Muscle of leg (tissue), 11 donors: ENCODE results near the gene CCDC60. TPM values are rescaled to one million over a fixed set of nuclear protein-coding genes. Genes with fewer than 3 reads are reported as not detected.

ENCODE experiments used
- DNase-seq: peaks from one replicate; pipeline ENCODE4 v3.0.0; 2013
- H3K27ac ChIP-seq: one replicate; pipeline ENCODE4 v1.5.1; 2013; ENCODE audit warnings: mild to moderate bottlenecking, low read length, control low read depth
- H3K27me3 ChIP-seq: one replicate; pipeline ENCODE4 v1.6.1; 2013; ENCODE audit warnings: low read length; ENCODE audit not compliant: control insufficient read depth, insufficient read depth
- H3K36me3 ChIP-seq: one replicate; pipeline ENCODE4 v1.6.1; 2013; ENCODE audit warnings: low read length; ENCODE audit not compliant: control insufficient read depth, insufficient read depth
- H3K4me1 ChIP-seq: one replicate; pipeline ENCODE4 v1.6.1; 2013; ENCODE audit warnings: low read length; ENCODE audit not compliant: control insufficient read depth, insufficient read depth
- H3K4me3 ChIP-seq: one replicate; pipeline ENCODE4 v1.5.1; 2013; ENCODE audit warnings: low read length, control low read depth
- H3K9me3 ChIP-seq: replicated peaks from 2 replicates; pipeline ENCODE4 v1.6.1; 2013; ENCODE audit warnings: low read depth, low read length; ENCODE audit not compliant: control insufficient read depth
- WGBS: methylation state at CpG from one replicate; pipeline ENCODE4 v1.1.5; 2013; ENCODE audit warnings: missing lambda C conversion rate; ENCODE audit not compliant: insufficient coverage; 5-methylcytosine and 5-hydroxymethylcytosine counted together
- polyA plus RNA-seq, 8 donors: library from polyadenylated mRNA; unstranded; fragments of 120-200 nt; gene quantifications; one replicate each; pipeline versions ENCODE4 v1.2.1 to v1.2.3, GENCODE V29; 2013; ENCODE audit warnings: inconsistent platforms in 1 of 8, low replicate concordance in 1 of 8; ENCODE audit not compliant: insufficient read length in 8 of 8, insufficient read depth in 1 of 8
- total RNA-seq: library from RNA; stranded (reverse); fragments of 120-200 nt; gene quantifications from one replicate; pipeline ENCODE4 v1.2.4, GENCODE V29; 2013

Gene CCDC60
- total and polyA plus RNA-seq, 9 donors = 0.14 TPM; not detected in 8

DNA sequence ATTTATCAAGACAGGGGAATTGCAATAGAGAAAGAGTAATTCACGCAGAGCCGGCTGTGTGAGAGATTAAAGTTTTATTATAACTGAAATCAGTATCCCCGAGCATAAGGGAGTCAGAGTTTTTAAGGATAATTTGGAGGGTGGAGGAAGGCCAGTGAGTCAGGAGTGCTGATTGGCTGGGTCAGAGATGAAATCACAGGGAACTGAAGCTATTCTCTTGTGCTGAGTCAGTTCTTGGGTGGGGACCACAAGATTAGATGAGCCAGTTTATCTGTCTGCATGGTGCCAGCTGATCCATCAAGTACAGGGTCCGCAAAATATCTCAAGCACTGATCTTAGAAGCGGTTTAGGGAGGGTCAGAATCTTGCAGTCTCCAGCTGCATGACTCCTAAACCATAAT is 96.6 kb downstream of the CCDC60 start:
- Histone ChIP-seq H3K4me1 (no peaks in the 10 kb centered on the region), H3K27me3 (no peaks in the 10 kb centered on the region), H3K27ac (no peak overlapping the region), H3K4me3 (no peak overlapping the region), H3K9me3 (peaks cover 2% of the 10 kb centered on the region), H3K36me3 (no peaks in the 10 kb centered on the region)
- 94% methylated on average over 5 of the region's 5 CpGs for WGBS
- DNase-seq = no peak

DNA sequence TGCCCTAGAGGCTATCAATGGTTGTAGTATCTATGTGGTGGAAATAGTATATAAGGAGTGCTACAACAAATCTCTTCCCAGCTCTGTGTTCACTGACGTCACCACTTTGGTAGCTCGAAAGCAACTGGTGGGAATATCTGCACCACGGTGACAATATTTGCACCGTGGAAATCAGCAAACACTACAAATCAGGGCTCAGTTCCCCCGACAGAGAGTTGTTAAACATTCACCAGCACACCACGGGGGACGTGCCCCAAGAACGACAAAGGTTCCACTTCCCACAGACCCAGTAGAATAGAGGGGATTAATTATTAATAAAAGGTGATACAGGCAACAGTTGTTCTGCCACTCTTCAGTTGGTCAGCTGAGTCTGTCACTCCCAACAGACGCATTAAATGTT is 98.4 kb downstream of the CCDC60 start:
- WGBS = 75% methylated on average over 5 of the region's 9 CpGs
- Histone ChIP-seq H3K27ac (no peak overlapping the region), H3K4me3 (no peak overlapping the region), H3K9me3 (peaks cover 2% of the 10 kb centered on the region), H3K4me1 (no peaks in the 10 kb centered on the region), H3K36me3 (no peaks in the 10 kb centered on the region), H3K27me3 (no peaks in the 10 kb centered on the region)
- no peak for DNase-seq

DNA sequence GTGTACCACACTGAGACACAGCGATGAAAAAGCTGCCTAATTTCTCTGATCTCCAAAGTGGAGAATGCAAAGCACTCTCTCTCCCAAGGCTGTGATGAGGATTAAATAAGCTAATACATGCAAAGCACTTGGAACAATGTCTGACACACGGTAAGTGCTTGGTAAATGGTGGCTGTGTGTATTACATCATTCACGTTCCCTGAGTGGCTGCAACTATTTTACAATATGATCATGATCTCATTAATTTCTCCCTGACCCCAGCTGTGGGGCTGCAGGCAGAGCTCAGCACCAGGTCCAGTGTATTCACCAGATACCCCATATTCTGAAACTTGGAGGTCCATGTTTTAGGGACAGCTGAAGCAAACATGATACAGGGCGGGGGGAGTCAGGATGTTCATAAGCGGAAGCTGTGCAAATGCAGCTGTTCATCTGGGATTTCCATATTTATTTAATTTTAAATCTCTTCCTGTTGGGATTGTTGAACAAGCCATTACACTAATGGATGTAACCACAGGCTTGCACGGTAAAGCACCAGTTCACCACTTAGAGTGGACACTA is 106.4 kb downstream of the CCDC60 start:
- no peaks in the 10 kb centered on the region for H3K27me3 ChIP-seq
- no peak overlapping the region for H3K4me3 ChIP-seq
- H3K36me3 ChIP-seq = no peaks in the 10 kb centered on the region
- DNase-seq = peak; percentile 17
- WGBS = 100% methylated on average over 1 of the region's 6 CpGs
- no peak overlapping the region for H3K27ac ChIP-seq
- no peaks in the 10 kb centered on the region for H3K9me3 ChIP-seq
- no peaks in the 10 kb centered on the region for H3K4me1 ChIP-seq

DNA sequence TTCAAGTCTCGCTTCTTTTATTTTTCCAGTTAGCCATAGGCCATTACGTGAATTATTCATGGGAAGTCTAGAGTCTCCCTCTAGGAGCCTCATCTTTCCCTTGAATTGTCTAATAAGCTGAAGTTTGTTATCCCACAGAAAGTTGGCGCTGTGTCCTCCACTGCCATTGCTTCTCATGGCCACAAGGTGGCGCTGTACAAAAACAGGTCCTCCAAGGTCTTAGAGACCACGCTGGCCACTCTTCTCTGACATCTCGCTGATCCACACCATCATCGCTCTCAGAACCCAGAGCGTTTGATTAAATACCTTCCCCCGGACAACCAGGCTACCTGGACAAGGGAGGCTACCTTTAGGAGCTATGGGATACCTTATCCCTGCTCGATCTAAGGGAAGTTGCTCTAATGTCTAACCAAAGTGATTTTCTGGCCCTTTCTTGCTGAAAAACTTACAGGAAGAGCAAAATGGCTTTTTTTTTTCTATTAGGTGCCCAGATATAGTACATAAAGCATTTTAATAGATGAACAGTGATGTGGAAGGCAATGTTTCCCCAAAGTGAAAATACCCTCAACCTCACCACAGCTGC is 110.0 kb downstream of the CCDC60 start:
- peak; percentile 7 for DNase-seq
- Histone ChIP-seq H3K4me1 (no peaks in the 10 kb centered on the region), H3K4me3 (no peak overlapping the region), H3K9me3 (no peaks in the 10 kb centered on the region), H3K36me3 (no peaks in the 10 kb centered on the region), H3K27me3 (no peaks in the 10 kb centered on the region), H3K27ac (no peak overlapping the region)
- WGBS = 10% methylated on average over 5 of the region's 10 CpGs

DNA sequence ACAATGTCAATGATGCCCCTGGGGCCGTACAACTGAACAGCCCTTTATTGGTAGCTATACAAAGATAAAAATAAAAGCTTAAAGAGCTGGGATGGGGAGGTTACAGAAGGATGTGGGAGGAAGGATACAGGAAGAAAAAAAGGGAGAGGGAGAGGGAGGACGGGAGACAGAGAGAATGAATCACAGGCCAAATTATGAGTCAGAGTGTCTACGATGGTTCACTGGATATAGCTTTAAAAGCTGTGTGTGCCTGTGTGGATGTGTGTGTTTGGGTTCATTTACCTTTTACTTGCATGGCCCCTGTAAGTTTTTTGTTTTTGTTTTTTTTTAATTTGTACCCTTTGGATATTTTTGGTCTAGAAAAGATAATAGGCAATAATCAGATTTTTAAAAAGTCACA is 111.9 kb downstream of the CCDC60 start:
- 38% methylated on average over 2 of the region's 3 CpGs for WGBS
- Histone ChIP-seq H3K36me3 (no peaks in the 10 kb centered on the region), H3K4me1 (no peaks in the 10 kb centered on the region), H3K27ac (no peak overlapping the region), H3K4me3 (no peak overlapping the region), H3K27me3 (no peaks in the 10 kb centered on the region), H3K9me3 (no peaks in the 10 kb centered on the region)
- no peak for DNase-seq

DNA sequence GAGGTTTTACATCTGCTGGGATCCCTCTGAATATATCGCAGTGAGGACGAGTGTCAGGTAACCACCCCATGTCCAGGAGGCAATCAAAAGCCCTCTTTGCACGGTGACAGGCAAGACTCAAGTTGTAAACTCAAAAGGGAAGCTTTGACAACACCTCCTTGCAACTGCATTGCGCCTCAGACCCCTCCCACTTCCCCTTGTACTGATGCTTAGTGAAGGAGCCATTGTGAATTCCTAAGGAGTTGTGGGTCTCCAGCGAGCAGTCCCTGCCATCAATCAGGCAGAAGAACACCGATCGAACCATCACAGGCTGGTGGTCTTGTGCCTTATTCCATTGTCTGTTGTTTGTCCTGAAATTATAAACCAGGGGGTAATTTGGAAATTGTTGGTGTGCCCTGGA is 112.6 kb downstream of the CCDC60 start:
- Histone ChIP-seq H3K4me1 (no peaks in the 10 kb centered on the region), H3K27ac (no peak overlapping the region), H3K9me3 (no peaks in the 10 kb centered on the region), H3K27me3 (no peaks in the 10 kb centered on the region), H3K36me3 (no peaks in the 10 kb centered on the region), H3K4me3 (no peak overlapping the region)
- 13% methylated on average over 3 of the region's 7 CpGs for WGBS
- DNase-seq = no peak

DNA sequence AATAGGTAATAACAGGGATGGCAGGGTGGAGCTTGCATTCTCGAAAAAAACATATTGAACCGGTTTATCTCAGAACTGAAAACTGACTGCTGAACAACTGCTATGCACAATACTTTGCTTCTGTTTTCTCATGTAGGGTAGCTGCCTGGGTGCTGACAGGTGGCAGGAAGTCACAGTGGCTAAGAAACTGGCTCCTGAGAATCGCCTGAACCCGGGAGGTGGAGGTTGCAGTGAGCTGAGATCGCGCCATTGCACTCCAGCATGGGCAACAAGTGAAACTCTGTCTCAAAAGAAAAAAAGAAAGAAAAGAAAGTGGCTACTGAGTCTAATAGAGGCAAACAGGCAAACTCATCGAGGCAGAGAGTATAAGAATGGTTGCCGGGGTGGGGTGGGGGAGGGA is 113.1 kb downstream of the CCDC60 start:
- Histone ChIP-seq H3K4me3 (no peak overlapping the region), H3K9me3 (no peaks in the 10 kb centered on the region), H3K27me3 (no peaks in the 10 kb centered on the region), H3K4me1 (no peaks in the 10 kb centered on the region), H3K27ac (no peak overlapping the region), H3K36me3 (no peaks in the 10 kb centered on the region)
- no peak for DNase-seq
- 49% methylated on average over 6 of the region's 8 CpGs for WGBS

DNA sequence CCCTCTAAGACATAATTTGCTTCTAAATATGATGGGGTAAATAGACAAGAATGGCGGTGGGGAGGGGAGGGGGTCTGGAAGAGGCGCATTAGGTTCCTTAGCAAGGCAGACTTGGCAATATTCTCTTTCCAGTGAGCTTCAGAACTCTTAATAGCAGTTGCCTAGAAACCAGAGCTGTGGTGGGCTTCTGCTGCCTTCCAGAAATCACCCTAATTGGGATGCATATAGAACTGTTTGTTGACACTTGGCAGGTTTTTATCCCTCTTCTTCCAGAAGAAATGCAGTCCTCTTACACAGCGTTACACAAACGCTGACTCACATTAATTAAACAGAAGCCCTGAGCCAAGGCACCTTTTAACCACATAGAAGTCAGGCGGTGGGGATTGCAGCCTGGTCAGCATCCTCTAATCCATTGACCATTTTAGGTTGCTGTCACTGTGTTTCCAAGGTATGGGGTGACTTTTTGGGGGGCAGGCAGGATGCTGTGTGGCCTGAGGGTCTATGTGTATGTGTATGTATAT is 114.1 kb downstream of the CCDC60 start:
- H3K9me3 ChIP-seq = no peaks in the 10 kb centered on the region
- H3K4me3 ChIP-seq = no peak overlapping the region
- H3K27me3 ChIP-seq = no peaks in the 10 kb centered on the region
- no peaks in the 10 kb centered on the region for H3K36me3 ChIP-seq
- 75% methylated on average over 4 of the region's 5 CpGs for WGBS
- DNase-seq = no peak
- no peaks in the 10 kb centered on the region for H3K4me1 ChIP-seq
- no peak overlapping the region for H3K27ac ChIP-seq

DNA sequence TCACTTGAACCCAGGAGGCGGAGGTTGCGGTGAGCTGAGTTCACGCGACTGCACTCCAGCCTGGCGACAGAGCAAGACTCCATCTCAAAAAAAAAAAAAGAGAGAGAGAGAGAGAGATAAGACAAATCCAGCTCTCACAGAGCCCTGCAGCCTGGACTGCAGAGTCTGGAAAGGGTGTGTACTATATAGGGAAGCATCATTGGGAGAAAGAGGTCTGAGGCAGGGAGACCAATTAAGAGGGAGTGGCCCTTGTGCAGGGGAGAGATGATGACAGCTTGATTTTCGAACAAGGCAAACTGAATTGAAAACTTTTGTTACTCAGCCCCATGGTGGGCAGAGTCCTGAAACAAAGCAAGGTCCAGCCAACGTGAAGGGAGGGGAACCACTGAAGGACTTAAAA is 116.2 kb downstream of the CCDC60 start:
- no peaks in the 10 kb centered on the region for H3K27me3 ChIP-seq
- no peaks in the 10 kb centered on the region for H3K9me3 ChIP-seq
- no peak overlapping the region for H3K27ac ChIP-seq
- 56% methylated on average over 2 of the region's 7 CpGs for WGBS
- DNase-seq = no peak
- no peak overlapping the region for H3K4me3 ChIP-seq
- no peaks in the 10 kb centered on the region for H3K4me1 ChIP-seq
- no peaks in the 10 kb centered on the region for H3K36me3 ChIP-seq

DNA sequence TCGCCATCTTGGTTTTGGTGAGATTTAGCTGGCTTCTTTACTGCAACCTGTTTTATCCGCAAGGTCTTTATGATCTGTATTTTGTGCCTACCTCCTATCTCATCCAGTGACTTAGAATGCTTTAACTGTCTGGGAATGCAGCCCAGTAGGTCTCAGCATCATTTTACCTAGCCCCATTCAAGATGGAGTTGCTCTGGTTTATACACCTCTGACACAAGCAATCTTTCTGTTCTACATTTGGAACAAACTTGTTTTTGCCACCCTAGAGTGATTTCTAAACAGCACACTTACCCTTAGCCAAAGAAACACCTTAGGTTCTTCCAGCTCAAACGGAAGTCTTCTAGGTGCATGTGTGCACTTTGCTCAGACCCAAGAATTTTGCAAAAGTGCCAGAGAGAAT is 122.3 kb downstream of the CCDC60 start:
- 86% methylated on average over 2 of the region's 3 CpGs for WGBS
- Histone ChIP-seq H3K4me3 (no peak overlapping the region), H3K27me3 (no peaks in the 10 kb centered on the region), H3K27ac (no peak overlapping the region), H3K4me1 (no peaks in the 10 kb centered on the region), H3K36me3 (no peaks in the 10 kb centered on the region), H3K9me3 (peaks cover 3% of the 10 kb centered on the region)
- DNase-seq = no peak

DNA sequence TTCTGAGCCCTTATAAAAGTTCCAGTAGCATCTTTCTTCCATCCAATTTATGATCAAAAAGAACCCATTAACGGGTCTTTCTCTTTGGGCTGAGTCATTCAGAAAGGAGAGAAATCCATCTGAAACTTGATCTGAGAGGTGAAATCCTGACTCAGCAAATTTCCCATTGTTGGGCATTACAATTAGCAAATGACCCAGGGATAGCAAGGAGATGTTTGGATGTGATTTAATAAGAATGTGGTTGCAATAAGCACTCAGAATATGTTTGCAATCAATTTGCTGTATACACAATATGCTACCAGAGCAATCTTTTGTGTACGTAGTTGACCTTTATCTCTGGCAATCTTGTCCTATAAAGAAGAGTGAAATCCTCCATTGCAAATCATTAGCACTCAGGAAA is 122.7 kb downstream of the CCDC60 start:
- no peaks in the 10 kb centered on the region for H3K4me1 ChIP-seq
- no peak for DNase-seq
- H3K27ac ChIP-seq = no peak overlapping the region
- no peak overlapping the region for H3K4me3 ChIP-seq
- H3K36me3 ChIP-seq = no peaks in the 10 kb centered on the region
- H3K9me3 ChIP-seq = peaks cover 3% of the 10 kb centered on the region
- H3K27me3 ChIP-seq = no peaks in the 10 kb centered on the region
- WGBS = no CpG with 5 or more reads among the region's 2 CpGs
